Astrocyte (in vitro differentiated cells and primary cell): ENCODE data around the gene ZNF284. TPM values are rescaled to one million over a fixed set of nuclear protein-coding genes. Genes with fewer than 3 reads are reported as not detected.

ENCODE experiments used
- DNase-seq: peaks from one replicate; pipeline ENCODE4 v3.0.0-alpha.2; 2010; ENCODE audit warnings: low read depth
- FAIRE-seq: peaks from 2 replicates; lab custom pipeline; 2011; peaks lifted over from hg19 to GRCh38; lab: Jason Lieb, UNC
- H2AFZ ChIP-seq: 2 replicates; pipeline ENCODE4 v1.6.0; 2012; ENCODE audit warnings: low read depth, low read length, inconsistent platforms
- H3K27ac ChIP-seq: 2 replicates; pipeline ENCODE4 v1.5.1; 2011; ENCODE audit warnings: low read depth, low read length, inconsistent platforms
- H3K27me3 ChIP-seq: 2 replicates; pipeline ENCODE4 v1.6.0; 2011; ENCODE audit warnings: low read length, inconsistent platforms; ENCODE audit not compliant: insufficient read depth
- H3K36me3 ChIP-seq: 2 replicates; pipeline ENCODE4 v1.5.1; 2011; ENCODE audit warnings: low read length, inconsistent platforms; ENCODE audit not compliant: insufficient read depth
- H3K4me1 ChIP-seq: 2 replicates; pipeline ENCODE4 v1.5.1; 2011; ENCODE audit warnings: low read length, inconsistent platforms; ENCODE audit not compliant: insufficient read depth
- H3K4me2 ChIP-seq: 2 replicates; pipeline ENCODE4 v1.6.0; 2012; ENCODE audit warnings: low read length, inconsistent platforms
- H3K4me3 ChIP-seq: 2 replicates; pipeline ENCODE4 v1.5.1; 2011; ENCODE audit warnings: low read depth, mild to moderate bottlenecking, low read length, inconsistent platforms; ENCODE audit not compliant: insufficient read depth
- H3K79me2 ChIP-seq: 2 replicates; pipeline ENCODE4 v1.6.0; 2012; ENCODE audit warnings: mild to moderate bottlenecking, low read length, inconsistent platforms; ENCODE audit not compliant: insufficient read depth
- H3K9ac ChIP-seq: 2 replicates; pipeline ENCODE4 v1.6.0; 2012; ENCODE audit warnings: mild to moderate bottlenecking, low read length, inconsistent platforms
- H3K9me3 ChIP-seq: 2 replicates; pipeline ENCODE4 v1.5.1; 2012; ENCODE audit warnings: low read depth, mild to moderate bottlenecking, low read length, inconsistent platforms; ENCODE audit not compliant: insufficient read depth
- H4K20me1 ChIP-seq: 2 replicates; pipeline ENCODE4 v1.6.0; 2012; ENCODE audit warnings: low read length, inconsistent platforms; ENCODE audit not compliant: insufficient read depth
- H3K27ac Mint-ChIP-seq: one replicate; pipeline ENCODE4 v1.8.0; 2021; ENCODE audit warnings: mild to moderate bottlenecking, mixed read lengths; ENCODE audit not compliant: unreplicated experiment
- H3K27me3 Mint-ChIP-seq: one replicate; pipeline ENCODE4 v1.8.0; 2021; ENCODE audit warnings: low read depth, mixed read lengths; ENCODE audit not compliant: unreplicated experiment
- H3K36me3 Mint-ChIP-seq: one replicate; pipeline ENCODE4 v1.8.0; 2021; ENCODE audit warnings: low read depth, mixed read lengths; ENCODE audit not compliant: unreplicated experiment
- H3K4me1 Mint-ChIP-seq: one replicate; pipeline ENCODE4 v1.8.0; 2021; ENCODE audit warnings: low read depth, mixed read lengths; ENCODE audit not compliant: unreplicated experiment
- H3K4me3 Mint-ChIP-seq: one replicate; pipeline ENCODE4 v1.8.0; 2021; ENCODE audit warnings: mild to moderate bottlenecking, moderate library complexity, mixed read lengths; ENCODE audit not compliant: unreplicated experiment
- H3K9me3 Mint-ChIP-seq: one replicate; pipeline ENCODE4 v1.8.0; 2021; ENCODE audit warnings: mild to moderate bottlenecking, mixed read lengths; ENCODE audit not compliant: unreplicated experiment
- EZH2 ChIP-seq: IDR thresholded peaks from 2 replicates; pipeline ENCODE4 v1.6.1; 2012; ENCODE audit warnings: mild to moderate bottlenecking, low read length, inconsistent platforms; ENCODE audit not compliant: insufficient read depth
- total RNA-seq: library from RNA; stranded (reverse); gene quantifications from 2 replicates; pipeline ENCODE4 v1.2.1, GENCODE V29; 2021
- TF ChIP-seq, protein P1 (sequence below): IDR thresholded peaks from 2 replicates; pipeline ENCODE4 v1.5.1; 2011; ENCODE audit warnings: low read depth, mild to moderate bottlenecking, inconsistent platforms, low read length, moderate library complexity; ENCODE audit not compliant: insufficient read depth

Gene ZNF284
- total RNA-seq, 1 donor from 2014 or later, result 3.7 TPM

DNA sequence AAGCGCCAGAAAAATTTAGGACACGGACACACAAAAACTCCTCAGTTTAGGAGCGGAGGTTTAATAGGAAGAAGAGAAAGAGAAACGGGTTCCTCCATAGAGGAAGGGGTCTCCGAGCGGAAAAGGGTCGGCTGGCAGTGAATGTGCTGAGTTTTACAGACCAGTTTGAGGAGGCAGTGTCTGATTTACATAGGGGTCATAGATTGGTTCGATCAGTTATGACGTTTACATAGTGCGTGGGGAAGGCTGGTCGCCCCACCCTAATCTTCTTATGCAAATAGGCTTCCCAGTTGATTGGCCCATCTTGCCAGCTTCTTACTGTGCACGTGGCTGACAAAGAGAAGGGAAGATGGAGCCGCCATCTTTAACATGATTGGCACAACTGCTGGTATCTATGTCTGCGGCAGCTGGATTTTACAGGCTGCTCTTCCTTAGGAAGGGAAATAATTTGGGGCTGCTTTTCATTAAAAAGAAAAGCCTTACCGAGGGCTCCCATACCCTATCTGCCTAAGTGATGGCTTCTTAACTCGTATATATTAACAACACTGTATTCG is 40.0 kb downstream of the ZNF284 start:
- peak; percentile 93 for DNase-seq
- Histone ChIP-seq H3K4me1 (peaks cover 5% of the 10 kb centered on the region), H3K36me3 (peaks cover 10% of the 10 kb centered on the region), H3K4me2 (peak overlapping the region; percentile 85), H4K20me1 (no peaks in the 10 kb centered on the region), H3K9me3 (peaks cover 21% of the 10 kb centered on the region), H3K79me2 (peaks cover 19% of the 10 kb centered on the region), H3K9ac (peak overlapping the region; percentile 89), H3K27ac (peak overlapping the region; percentile 61), H3K4me3 (peak overlapping the region; percentile 82), H3K27me3 (no peaks in the 10 kb centered on the region), H2AFZ (peak overlapping the region; percentile 55)
- Mint-ChIP-seq H3K4me3 (peak overlapping the region; percentile 100), H3K27me3 (no peaks in the 10 kb centered on the region), H3K9me3 (peaks cover 14% of the 10 kb centered on the region), H3K36me3 (peaks cover 16% of the 10 kb centered on the region), H3K27ac (peak overlapping the region; percentile 92), H3K4me1 (peaks cover 4% of the 10 kb centered on the region)
- TF ChIP-seq, protein P1, sequence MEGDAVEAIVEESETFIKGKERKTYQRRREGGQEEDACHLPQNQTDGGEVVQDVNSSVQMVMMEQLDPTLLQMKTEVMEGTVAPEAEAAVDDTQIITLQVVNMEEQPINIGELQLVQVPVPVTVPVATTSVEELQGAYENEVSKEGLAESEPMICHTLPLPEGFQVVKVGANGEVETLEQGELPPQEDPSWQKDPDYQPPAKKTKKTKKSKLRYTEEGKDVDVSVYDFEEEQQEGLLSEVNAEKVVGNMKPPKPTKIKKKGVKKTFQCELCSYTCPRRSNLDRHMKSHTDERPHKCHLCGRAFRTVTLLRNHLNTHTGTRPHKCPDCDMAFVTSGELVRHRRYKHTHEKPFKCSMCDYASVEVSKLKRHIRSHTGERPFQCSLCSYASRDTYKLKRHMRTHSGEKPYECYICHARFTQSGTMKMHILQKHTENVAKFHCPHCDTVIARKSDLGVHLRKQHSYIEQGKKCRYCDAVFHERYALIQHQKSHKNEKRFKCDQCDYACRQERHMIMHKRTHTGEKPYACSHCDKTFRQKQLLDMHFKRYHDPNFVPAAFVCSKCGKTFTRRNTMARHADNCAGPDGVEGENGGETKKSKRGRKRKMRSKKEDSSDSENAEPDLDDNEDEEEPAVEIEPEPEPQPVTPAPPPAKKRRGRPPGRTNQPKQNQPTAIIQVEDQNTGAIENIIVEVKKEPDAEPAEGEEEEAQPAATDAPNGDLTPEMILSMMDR, result no peak
- TF ChIP-seq EZH2, result no peak
- no peak for FAIRE-seq

DNA sequence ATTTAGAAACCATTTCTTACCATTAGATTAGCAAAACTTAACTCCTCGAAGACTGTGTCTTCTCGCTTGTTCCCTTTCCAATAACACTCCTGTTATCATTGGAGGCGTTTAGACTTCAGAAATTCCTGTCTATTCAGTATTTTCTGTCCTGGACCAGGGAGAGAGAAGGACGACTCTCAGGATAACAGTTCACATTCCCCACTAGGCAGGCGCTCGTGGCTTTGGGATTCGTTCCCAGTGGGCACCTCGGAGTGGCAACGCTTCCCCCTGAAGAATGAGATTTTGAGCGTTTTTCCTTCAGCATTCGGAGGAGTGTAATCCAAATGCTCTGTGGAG is 40.8 kb downstream of the ZNF284 start:
- Histone ChIP-seq H3K4me1 (peaks cover 5% of the 10 kb centered on the region), H3K79me2 (peaks cover 19% of the 10 kb centered on the region), H3K4me3 (peak overlapping the region; percentile 82), H2AFZ (peak overlapping the region; percentile 72), H3K27me3 (no peaks in the 10 kb centered on the region), H3K27ac (peak overlapping the region; percentile 61), H3K9me3 (peaks cover 13% of the 10 kb centered on the region), H3K4me2 (peak overlapping the region; percentile 85), H3K9ac (peak overlapping the region; percentile 89), H4K20me1 (no peaks in the 10 kb centered on the region), H3K36me3 (peaks cover 3% of the 10 kb centered on the region)
- TF ChIP-seq EZH2, result no peak
- TF ChIP-seq, protein P1, result no peak
- peak overlapping the region; percentile 98 for H3K27ac Mint-ChIP-seq
- no peak for FAIRE-seq
- H3K36me3 Mint-ChIP-seq, result peaks cover 13% of the 10 kb centered on the region
- peak overlapping the region; percentile 100 for H3K4me3 Mint-ChIP-seq
- peaks cover 4% of the 10 kb centered on the region for H3K4me1 Mint-ChIP-seq
- H3K9me3 Mint-ChIP-seq, result peaks cover 6% of the 10 kb centered on the region
- no peaks in the 10 kb centered on the region for H3K27me3 Mint-ChIP-seq
- DNase-seq, result no peak

DNA sequence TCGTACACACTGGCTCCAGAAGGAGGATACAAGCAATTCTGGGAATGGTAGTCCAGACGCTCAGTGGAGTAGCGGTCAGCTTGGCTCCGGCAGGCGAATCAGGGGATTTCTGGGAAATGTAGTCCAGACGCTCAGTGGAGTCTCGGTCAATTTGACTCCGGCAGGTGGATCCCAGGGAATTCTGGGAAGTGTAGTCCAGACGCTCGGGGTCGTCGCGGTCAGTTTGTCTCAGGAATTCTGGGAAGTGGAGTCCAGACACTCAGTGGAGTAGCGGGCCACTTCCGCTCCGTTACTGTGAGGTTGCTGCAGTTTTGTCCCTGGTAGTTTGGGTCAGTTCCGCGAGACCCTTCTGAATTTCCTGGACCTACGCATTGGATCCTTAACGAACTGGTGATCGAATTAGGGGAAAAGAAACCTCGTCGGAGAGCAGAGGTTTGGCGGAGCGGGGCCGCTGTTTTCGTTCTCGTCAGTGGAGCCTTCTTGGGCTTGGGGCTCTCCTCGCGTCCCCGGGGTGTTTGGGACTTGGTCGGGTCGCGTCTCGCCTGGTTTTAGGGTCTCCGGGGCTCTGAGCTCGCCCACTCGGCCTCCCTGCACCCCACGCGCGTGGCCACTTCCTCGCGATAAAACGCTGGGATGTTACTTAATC is 41.3 kb downstream of the ZNF284 start, which contains the start of gene ZNF225:
ZNF225 (plus strand) TSS at position 262 of the 646 bp plus-strand sequence. CDS start 2,429 bp downstream, outside the sequence.
- Mint-ChIP-seq H3K4me3 (peak within 1 kb of the TSS; percentile 100), H3K9me3 (peaks cover 1% of the 10 kb centered on the region), H3K36me3 (peaks cover 11% of the 10 kb centered on the region), H3K4me1 (peaks cover 4% of the 10 kb centered on the region), H3K27me3 (no peaks in the 10 kb centered on the region), H3K27ac (peak within 1 kb of the TSS; percentile 98)
- Histone ChIP-seq H3K4me1 (peaks cover 5% of the 10 kb centered on the region), H3K9ac (peak within 1 kb of the TSS; percentile 89), H3K4me2 (peak within 1 kb of the TSS; percentile 85), H3K27me3 (no peaks in the 10 kb centered on the region), H3K79me2 (peaks cover 19% of the 10 kb centered on the region), H3K4me3 (peak within 1 kb of the TSS; percentile 82), H3K9me3 (peaks cover 8% of the 10 kb centered on the region), H2AFZ (peak within 1 kb of the TSS; percentile 86), H4K20me1 (no peaks in the 10 kb centered on the region), H3K27ac (peak within 1 kb of the TSS; percentile 64), H3K36me3 (peaks cover 4% of the 10 kb centered on the region)
- TF ChIP-seq EZH2, result no peak
- TF ChIP-seq, protein P1, result no peak
- FAIRE-seq (peak; percentile 91), DNase-seq (peak; percentile 98)
